HG02938 (cell line): ENCODE results near the gene RBSN.

Experiments
- ATAC-seq: cut with Tn5 transposase; IDR thresholded peaks from one replicate; pipeline ENCODE4 v1.9.1; 2021; ENCODE audit warnings: mild to moderate bottlenecking, moderate library complexity; ENCODE audit not compliant: unreplicated experiment

RBSN gene

GRCh38 chr3:15102256-15102655 lies 3.3 kb upstream of the RBSN start:
- ATAC-seq: no peak

- peak; percentile 12 for ATAC-seq
These were observed 583 bp upstream of the RBSN start for GRCh38 chr3:15099364-15100098.

GRCh38 chr3:15097891-15098290 lies 1.1 kb downstream of the RBSN start:
- no peak for ATAC-seq

GRCh38 chr3:15096046-15096445 lies 2.9 kb downstream of the RBSN start:
- ATAC-seq: no peak

- no peak for ATAC-seq
These were observed 4.6 kb downstream of the RBSN start for GRCh38 chr3:15094187-15094875.

- no peak for ATAC-seq
These were observed 6.3 kb downstream of the RBSN start for GRCh38 chr3:15092686-15093085.

- no peak for ATAC-seq
These were observed 7.4 kb downstream of the RBSN start for GRCh38 chr3:15091575-15091974.

GRCh38 chr3:15089201-15089600 lies 9.7 kb downstream of the RBSN start:
- ATAC-seq: no peak

- ATAC-seq: no peak
These were observed 12.2 kb downstream of the RBSN start for GRCh38 chr3:15086699-15087098.

GRCh38 chr3:15086263-15086662 lies 12.7 kb downstream of the RBSN start:
- ATAC-seq: no peak

GRCh38 chr3:15083252-15083651 lies 15.7 kb downstream of the RBSN start:
- no peak for ATAC-seq

- no peak for ATAC-seq
These were observed 16.8 kb downstream of the RBSN start for GRCh38 chr3:15081960-15082664.

- no peak for ATAC-seq
These were observed 19.9 kb downstream of the RBSN start for GRCh38 chr3:15079091-15079490.

GRCh38 chr3:15074500-15074899 lies 24.4 kb downstream of the RBSN start:
- no peak for ATAC-seq

GRCh38 chr3:15071699-15072098 lies 27.2 kb downstream of the RBSN start:
- ATAC-seq: no peak

GRCh38 chr3:15069441-15069840 lies 29.5 kb downstream of the RBSN start:
- no peak for ATAC-seq

GRCh38 chr3:15066467-15066866 lies 32.5 kb downstream of the RBSN start:
- ATAC-seq: no peak

- ATAC-seq: no peak
These were observed 33.4 kb downstream of the RBSN start for GRCh38 chr3:15065550-15066007.

GRCh38 chr3:15064835-15065549 lies 34.0 kb downstream of the RBSN start, which contains the start of gene MRPS25:
Gene MRPS25, minus strand, starts transcription at chr3:15065315. Its CDS starts 121 bp downstream, at chr3:15065194.
- ATAC-seq: peak; percentile 96

- ATAC-seq: peak; percentile 4
These were observed 34.6 kb downstream of the RBSN start for GRCh38 chr3:15064299-15064834.
